VCaP (cell line): ENCODE measurements around the gene UMAD1.

Experiments
- H3K27ac ChIP-seq: fragments of 450-650 bp; 2 replicates; pipeline ENCODE4 v1.5.1; 2017
- TF ChIP-seq, protein P1 (sequence below): fragments of 450-650 bp; conservative IDR thresholded peaks from 2 replicates; pipeline ENCODE4 v1.5.1; 2017; ENCODE audit warnings: mild to moderate bottlenecking, moderate library complexity

Gene UMAD1

GRCh38 chr7:7681936-7682329, 41.4 kb downstream of the UMAD1 start:
- peak overlapping the region; percentile 88 for H3K27ac ChIP-seq

DNA sequence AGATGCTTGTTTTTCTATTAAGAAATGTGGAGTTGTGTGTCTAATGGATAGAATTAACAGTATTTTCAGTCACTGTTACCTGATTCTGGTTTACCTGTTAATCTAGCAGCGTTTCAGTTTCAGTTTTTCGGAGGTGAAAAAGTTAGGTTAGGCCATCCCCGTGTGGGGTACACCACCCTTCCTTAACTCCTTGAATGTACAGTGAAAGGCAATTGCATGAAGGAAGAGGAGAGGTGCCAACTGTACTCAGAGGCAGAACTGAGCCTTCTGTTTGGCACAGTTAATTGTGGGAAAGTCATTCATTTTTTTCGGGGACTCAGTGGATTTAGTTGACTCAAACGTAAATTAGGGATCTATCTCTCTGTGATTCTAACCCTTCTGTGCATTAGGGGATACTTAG, 42.3 kb downstream of the UMAD1 start:
- peak overlapping the region; percentile 88 for H3K27ac ChIP-seq
- TF ChIP-seq, protein P1, sequence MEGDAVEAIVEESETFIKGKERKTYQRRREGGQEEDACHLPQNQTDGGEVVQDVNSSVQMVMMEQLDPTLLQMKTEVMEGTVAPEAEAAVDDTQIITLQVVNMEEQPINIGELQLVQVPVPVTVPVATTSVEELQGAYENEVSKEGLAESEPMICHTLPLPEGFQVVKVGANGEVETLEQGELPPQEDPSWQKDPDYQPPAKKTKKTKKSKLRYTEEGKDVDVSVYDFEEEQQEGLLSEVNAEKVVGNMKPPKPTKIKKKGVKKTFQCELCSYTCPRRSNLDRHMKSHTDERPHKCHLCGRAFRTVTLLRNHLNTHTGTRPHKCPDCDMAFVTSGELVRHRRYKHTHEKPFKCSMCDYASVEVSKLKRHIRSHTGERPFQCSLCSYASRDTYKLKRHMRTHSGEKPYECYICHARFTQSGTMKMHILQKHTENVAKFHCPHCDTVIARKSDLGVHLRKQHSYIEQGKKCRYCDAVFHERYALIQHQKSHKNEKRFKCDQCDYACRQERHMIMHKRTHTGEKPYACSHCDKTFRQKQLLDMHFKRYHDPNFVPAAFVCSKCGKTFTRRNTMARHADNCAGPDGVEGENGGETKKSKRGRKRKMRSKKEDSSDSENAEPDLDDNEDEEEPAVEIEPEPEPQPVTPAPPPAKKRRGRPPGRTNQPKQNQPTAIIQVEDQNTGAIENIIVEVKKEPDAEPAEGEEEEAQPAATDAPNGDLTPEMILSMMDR, result no peak

More at GRCh38 chr7:7681936-7682329, 41.4 kb downstream of the UMAD1 start:
- TF ChIP-seq, protein P1, result no peak

DNA sequence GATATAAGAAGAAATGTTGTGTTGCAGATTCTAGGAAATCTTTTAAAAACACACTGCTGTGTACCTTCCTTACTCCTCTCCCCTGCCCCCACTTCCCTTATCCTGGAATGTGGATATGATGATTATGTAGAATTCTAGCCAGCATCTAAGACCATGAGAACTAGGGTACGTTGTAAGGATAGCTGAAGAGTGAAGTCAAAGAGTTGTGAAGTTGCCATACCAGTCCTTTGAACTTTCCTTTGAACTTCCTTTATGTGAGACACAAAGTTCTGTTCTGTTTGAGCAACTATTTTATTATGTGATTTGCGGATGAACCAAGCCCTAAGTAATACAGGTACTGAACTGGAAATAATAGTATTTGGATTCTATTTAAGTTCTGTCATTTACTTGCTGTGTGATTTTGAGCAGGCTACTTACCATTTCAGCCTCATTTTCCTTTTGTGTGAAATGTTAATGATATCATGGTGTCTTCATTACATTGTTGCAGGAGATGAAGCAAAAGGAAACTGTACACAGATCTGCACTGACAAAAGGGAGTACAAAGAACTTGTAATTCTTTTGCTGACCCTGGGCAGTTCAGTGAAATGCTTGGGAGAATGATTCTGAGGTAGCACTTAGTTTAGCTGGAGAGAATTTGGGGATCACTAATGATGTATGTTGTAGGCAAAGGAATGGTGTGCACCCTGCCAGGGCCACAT, 46.4 kb downstream of the UMAD1 start:
- TF ChIP-seq, protein P1, result no peak
- H3K27ac ChIP-seq, result peak overlapping the region; percentile 87

- TF ChIP-seq, protein P1, result no peak
- H3K27ac ChIP-seq, result peak overlapping the region; percentile 87
Measured at GRCh38 chr7:7687800-7688199, 47.2 kb downstream of the UMAD1 start.

DNA sequence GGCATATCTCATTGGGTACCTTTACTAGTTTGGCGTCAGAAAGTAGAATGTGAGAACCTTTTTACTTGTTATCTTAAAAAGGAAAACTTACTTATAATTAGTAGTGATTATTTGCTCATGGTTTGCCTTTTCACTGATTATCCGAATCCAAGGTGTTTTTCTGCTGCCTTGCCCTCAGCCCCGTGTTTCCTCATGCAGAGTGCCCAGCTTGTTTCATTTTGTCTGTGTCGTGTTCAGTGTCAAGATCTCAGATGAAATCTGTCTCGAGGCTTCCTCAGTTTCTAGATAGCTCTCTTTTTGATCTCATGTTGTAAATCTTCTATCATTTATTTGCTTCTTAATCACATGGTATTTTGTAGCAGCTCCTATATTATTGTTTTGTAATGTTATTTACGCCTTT, 47.8 kb downstream of the UMAD1 start:
- TF ChIP-seq, protein P1, result no peak
- peak overlapping the region; percentile 87 for H3K27ac ChIP-seq

DNA sequence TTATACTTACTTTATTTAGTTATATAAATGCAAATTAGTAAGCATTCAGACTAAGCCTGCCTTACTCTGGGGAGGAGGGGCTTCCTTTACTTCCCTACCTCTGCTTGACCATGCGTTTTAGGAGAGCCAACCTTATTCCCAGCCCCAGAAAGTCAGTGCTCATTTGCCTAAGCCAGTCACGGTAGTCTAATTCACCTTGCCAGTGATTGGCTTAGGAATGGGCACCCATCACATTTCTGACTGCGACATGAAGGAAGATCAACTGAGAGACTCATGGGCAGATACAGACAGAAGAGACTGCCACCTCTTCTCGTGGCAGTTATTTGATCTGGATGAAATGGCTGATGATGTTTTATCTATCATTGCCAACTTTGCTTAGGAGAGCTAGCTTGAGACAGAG, 48.4 kb downstream of the UMAD1 start:
- TF ChIP-seq, protein P1, result no peak
- peak overlapping the region; percentile 87 for H3K27ac ChIP-seq

DNA sequence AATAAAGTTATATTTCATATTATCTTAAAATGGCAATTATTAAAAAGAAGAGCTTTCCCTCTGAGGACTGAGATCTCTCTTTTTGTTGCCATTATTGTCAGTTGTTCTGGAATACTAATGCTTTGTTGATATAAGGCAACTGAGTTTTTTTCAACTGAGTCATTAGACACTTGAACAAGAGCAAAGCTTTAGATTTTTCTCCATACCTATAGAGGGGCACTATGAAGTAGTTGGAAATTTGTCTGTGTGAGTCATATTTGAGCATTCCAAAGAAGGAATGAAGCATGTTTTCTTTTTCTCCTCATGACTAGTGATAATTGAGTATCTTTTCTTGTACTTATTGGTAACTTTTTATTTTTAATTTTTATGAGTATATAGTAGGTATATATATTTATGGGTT, 53.3 kb downstream of the UMAD1 start:
- TF ChIP-seq, protein P1, result no peak
- no peak overlapping the region for H3K27ac ChIP-seq
